PC-9 (cell line): ENCODE results near the gene CARD11.
"Not testable (repeated sequence)": the region's sequence is repeated elsewhere in the genome, so short reads cannot be mapped to it uniquely, and the experiment has no call there.

Experiments used
- EZH2 ChIP-seq: fragments of 200-600 bp; sonication (generic); IDR thresholded peaks from 2 replicates; pipeline ENCODE4 v1.8.0; 2017; ENCODE audit warnings: antibody characterized with exemption, low read depth
- TF ChIP-seq, protein P1 (sequence below): fragments of 200-600 bp; sonication (generic); conservative IDR thresholded peaks from 2 replicates; pipeline ENCODE4 v1.6.1; 2017; ENCODE audit warnings: mixed run types, antibody characterized with exemption, mild to moderate bottlenecking, moderate library complexity

DNA sequence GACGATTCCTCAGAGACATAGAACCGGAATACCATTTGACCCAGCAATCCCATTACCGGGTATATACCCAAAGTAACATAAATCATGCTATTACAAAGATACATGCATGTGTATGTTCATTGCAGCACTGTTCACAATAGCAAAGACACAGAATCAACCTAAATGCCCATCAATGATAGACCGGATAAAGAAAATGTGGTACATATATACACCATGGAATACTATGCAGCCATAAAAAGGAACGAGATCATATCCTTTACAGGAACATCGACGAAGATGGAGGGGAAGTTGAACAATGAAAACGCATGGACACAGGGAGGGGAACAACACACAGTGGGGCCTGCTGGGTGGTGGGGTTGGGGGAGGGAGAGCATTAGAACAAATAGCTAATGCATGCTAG lies 22.4 kb downstream of the CARD11 start:
- TF ChIP-seq, protein P1, sequence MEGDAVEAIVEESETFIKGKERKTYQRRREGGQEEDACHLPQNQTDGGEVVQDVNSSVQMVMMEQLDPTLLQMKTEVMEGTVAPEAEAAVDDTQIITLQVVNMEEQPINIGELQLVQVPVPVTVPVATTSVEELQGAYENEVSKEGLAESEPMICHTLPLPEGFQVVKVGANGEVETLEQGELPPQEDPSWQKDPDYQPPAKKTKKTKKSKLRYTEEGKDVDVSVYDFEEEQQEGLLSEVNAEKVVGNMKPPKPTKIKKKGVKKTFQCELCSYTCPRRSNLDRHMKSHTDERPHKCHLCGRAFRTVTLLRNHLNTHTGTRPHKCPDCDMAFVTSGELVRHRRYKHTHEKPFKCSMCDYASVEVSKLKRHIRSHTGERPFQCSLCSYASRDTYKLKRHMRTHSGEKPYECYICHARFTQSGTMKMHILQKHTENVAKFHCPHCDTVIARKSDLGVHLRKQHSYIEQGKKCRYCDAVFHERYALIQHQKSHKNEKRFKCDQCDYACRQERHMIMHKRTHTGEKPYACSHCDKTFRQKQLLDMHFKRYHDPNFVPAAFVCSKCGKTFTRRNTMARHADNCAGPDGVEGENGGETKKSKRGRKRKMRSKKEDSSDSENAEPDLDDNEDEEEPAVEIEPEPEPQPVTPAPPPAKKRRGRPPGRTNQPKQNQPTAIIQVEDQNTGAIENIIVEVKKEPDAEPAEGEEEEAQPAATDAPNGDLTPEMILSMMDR, result not testable (repeated sequence)
- not testable (repeated sequence) for TF ChIP-seq EZH2
